Osteocyte (in vitro differentiated cells): ENCODE measurements around the gene KIF13A. TPM values are rescaled to one million over a fixed set of nuclear protein-coding genes. Genes with fewer than 3 reads are reported as not detected.
A peak's percentile ranks its signal among the peaks of the same experiment; 100 is the strongest.

Experiments used
- DNase-seq: peaks from one replicate; pipeline ENCODE4 v3.0.0; 2021; ENCODE audit warnings: mixed read lengths; ENCODE audit not compliant: unreplicated experiment; ENCODE audit errors: extremely low spot score
- H3K27ac Mint-ChIP-seq: one replicate; pipeline ENCODE4 v1.8.0; 2021; ENCODE audit warnings: mild to moderate bottlenecking, mixed read lengths; ENCODE audit not compliant: unreplicated experiment
- H3K27me3 Mint-ChIP-seq: one replicate; pipeline ENCODE4 v1.8.0; 2021; ENCODE audit warnings: mixed read lengths; ENCODE audit not compliant: unreplicated experiment
- H3K36me3 Mint-ChIP-seq: one replicate; pipeline ENCODE4 v1.8.0; 2021; ENCODE audit warnings: mixed read lengths; ENCODE audit not compliant: unreplicated experiment
- H3K4me1 Mint-ChIP-seq: one replicate; pipeline ENCODE4 v1.8.0; 2021; ENCODE audit warnings: mixed read lengths; ENCODE audit not compliant: unreplicated experiment
- H3K4me3 Mint-ChIP-seq: one replicate; pipeline ENCODE4 v1.8.0; 2021; ENCODE audit warnings: mild to moderate bottlenecking, moderate library complexity, mixed read lengths; ENCODE audit not compliant: unreplicated experiment
- H3K9me3 Mint-ChIP-seq: one replicate; pipeline ENCODE4 v1.8.0; 2021; ENCODE audit warnings: mixed read lengths; ENCODE audit not compliant: unreplicated experiment
- CTCF ChIP-seq: fragments of 200-600 bp; sonication (generic); IDR thresholded peaks from 2 replicates; pipeline ENCODE4 v1.5.0; 2021; ENCODE audit warnings: antibody characterized with exemption, mild to moderate bottlenecking, moderate library complexity
- total RNA-seq: library from RNA; stranded (reverse); gene quantifications from 2 replicates; pipeline ENCODE4 v1.2.1, GENCODE V29; 2021

KIF13A gene
- total RNA-seq, 1 donor from 2014 or later = 47.5 TPM

GRCh38 chr6:17820055-17820454 is 167.4 kb downstream of the KIF13A start:
- Mint-ChIP-seq H3K36me3 (peaks cover 18% of the 10 kb centered on the region), H3K9me3 (no peaks in the 10 kb centered on the region), H3K27me3 (no peaks in the 10 kb centered on the region), H3K4me1 (peaks cover 9% of the 10 kb centered on the region), H3K27ac (no peak overlapping the region), H3K4me3 (no peak overlapping the region)
- no peak for TF ChIP-seq CTCF
- DNase-seq = no peak

- no peaks in the 10 kb centered on the region for H3K27me3 Mint-ChIP-seq
- H3K36me3 Mint-ChIP-seq = peaks cover 23% of the 10 kb centered on the region
- H3K4me3 Mint-ChIP-seq = no peak overlapping the region
- H3K9me3 Mint-ChIP-seq = no peaks in the 10 kb centered on the region
- no peak for DNase-seq
- peaks cover 9% of the 10 kb centered on the region for H3K4me1 Mint-ChIP-seq
- H3K27ac Mint-ChIP-seq = peak overlapping the region; percentile 42
- TF ChIP-seq CTCF = no peak
Measured at GRCh38 chr6:17817763-17818162, 169.7 kb downstream of the KIF13A start.

- Mint-ChIP-seq H3K36me3 (peaks cover 26% of the 10 kb centered on the region), H3K4me3 (no peak overlapping the region)
- TF ChIP-seq CTCF = peak; percentile 27
Measured at GRCh38 chr6:17816921-17817611, 170.4 kb downstream of the KIF13A start.

GRCh38 chr6:17813542-17813941 is 173.9 kb downstream of the KIF13A start:
- Mint-ChIP-seq H3K36me3 (peaks cover 25% of the 10 kb centered on the region), H3K4me3 (no peak overlapping the region)

More at GRCh38 chr6:17816921-17817611, 170.4 kb downstream of the KIF13A start:
- peaks cover 9% of the 10 kb centered on the region for H3K4me1 Mint-ChIP-seq
- no peak for DNase-seq
- H3K27ac Mint-ChIP-seq = peak overlapping the region; percentile 42
- no peaks in the 10 kb centered on the region for H3K27me3 Mint-ChIP-seq
- no peaks in the 10 kb centered on the region for H3K9me3 Mint-ChIP-seq

GRCh38 chr6:17812311-17812710 is 175.1 kb downstream of the KIF13A start:
- TF ChIP-seq CTCF = no peak
- DNase-seq = no peak
- no peak overlapping the region for H3K4me3 Mint-ChIP-seq
- peaks cover 33% of the 10 kb centered on the region for H3K36me3 Mint-ChIP-seq
- no peak overlapping the region for H3K27ac Mint-ChIP-seq
- no peaks in the 10 kb centered on the region for H3K27me3 Mint-ChIP-seq
- H3K4me1 Mint-ChIP-seq = peaks cover 5% of the 10 kb centered on the region
- no peaks in the 10 kb centered on the region for H3K9me3 Mint-ChIP-seq

More at GRCh38 chr6:17813542-17813941, 173.9 kb downstream of the KIF13A start:
- TF ChIP-seq CTCF = no peak
- Mint-ChIP-seq H3K9me3 (no peaks in the 10 kb centered on the region), H3K27ac (no peak overlapping the region), H3K4me1 (peaks cover 9% of the 10 kb centered on the region), H3K27me3 (no peaks in the 10 kb centered on the region)
- no peak for DNase-seq
